ENCODE results near the gene HTT.

GRCh38 chr4:3244002-3244401, 169.5 kb downstream of the HTT start:
- TF ChIP-seq, protein P1, sequence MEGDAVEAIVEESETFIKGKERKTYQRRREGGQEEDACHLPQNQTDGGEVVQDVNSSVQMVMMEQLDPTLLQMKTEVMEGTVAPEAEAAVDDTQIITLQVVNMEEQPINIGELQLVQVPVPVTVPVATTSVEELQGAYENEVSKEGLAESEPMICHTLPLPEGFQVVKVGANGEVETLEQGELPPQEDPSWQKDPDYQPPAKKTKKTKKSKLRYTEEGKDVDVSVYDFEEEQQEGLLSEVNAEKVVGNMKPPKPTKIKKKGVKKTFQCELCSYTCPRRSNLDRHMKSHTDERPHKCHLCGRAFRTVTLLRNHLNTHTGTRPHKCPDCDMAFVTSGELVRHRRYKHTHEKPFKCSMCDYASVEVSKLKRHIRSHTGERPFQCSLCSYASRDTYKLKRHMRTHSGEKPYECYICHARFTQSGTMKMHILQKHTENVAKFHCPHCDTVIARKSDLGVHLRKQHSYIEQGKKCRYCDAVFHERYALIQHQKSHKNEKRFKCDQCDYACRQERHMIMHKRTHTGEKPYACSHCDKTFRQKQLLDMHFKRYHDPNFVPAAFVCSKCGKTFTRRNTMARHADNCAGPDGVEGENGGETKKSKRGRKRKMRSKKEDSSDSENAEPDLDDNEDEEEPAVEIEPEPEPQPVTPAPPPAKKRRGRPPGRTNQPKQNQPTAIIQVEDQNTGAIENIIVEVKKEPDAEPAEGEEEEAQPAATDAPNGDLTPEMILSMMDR (IDR thresholded peaks at IDR 0.05), result no peak
- TF ChIP-seq POLR2A (IDR thresholded peaks at IDR 0.05), result no peak

Data from adrenal gland (tissue), 5 donors.